ENCODE measurements around the gene RSKR. TPM values are rescaled to one million over a fixed set of nuclear protein-coding genes. Genes with fewer than 3 reads are reported as not detected.
A peak's percentile ranks its signal among the peaks of the same experiment; 100 is the strongest.

RSKR gene
- total and polyA plus RNA-seq, 2 experiments from 2014 or later = 7.5 to 38.8 TPM

DNA sequence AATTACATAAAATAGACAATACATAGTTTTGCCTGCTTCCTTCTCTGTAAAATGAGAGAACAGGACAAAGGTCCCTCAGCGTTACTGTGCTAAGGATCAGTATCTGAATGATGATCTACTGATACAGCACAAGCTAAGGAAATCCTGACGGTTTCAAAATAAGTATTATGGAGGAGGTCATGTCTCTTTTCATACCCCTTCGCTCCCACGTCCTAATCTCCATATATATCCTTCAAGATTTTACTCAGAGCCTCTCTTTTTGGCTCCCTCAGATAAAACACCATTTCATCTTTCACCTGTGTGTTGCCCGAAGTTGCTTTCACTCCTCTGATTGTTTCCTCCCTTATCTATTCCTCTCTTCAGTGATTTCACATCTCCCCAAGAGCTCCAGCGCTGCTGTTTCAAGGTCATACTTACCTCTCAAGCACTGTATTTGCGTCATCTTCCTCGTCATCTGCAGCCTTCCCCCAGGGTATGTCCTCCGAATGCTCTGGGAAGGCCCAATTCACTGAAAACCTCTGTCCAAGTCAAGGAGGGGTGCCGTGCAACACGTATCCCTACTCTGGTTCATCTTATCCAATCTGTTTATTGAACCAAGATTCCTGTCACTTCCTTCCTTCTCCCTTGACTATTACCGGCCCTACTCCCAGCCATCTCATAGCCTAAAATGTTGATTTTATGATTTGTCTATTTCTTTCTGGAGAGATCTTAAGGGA lies 32.2 kb upstream of the RSKR start:
- H2AFZ ChIP-seq = no peak overlapping the region
- peaks cover 28% of the 10 kb centered on the region for H3K36me3 ChIP-seq (ENCODE audit: insufficient read depth)
- H4K20me1 ChIP-seq (replicated peaks; ENCODE audit: insufficient read depth) = peaks cover 19% of the 10 kb centered on the region
- H3K4me1 ChIP-seq (ENCODE audit: insufficient read depth) = peaks cover 11% of the 10 kb centered on the region; the same call in 1 of the 2 replicates
- H3K4me3 Mint-ChIP-seq = peak overlapping the region; percentile 91
- H3K27me3 Mint-ChIP-seq (ENCODE audit: insufficient read depth, low read depth, poor library complexity) = peaks cover 9% of the 10 kb centered on the region
- no peaks in the 10 kb centered on the region for H3K27me3 ChIP-seq (ENCODE audit: insufficient read depth)
- H3K4me3 ChIP-seq = no peak overlapping the region
- peaks cover 18% of the 10 kb centered on the region; the same call in 1 of the 2 replicates for H3F3A ChIP-seq (replicated peaks; ENCODE audit: low read depth)
- H3K27ac ChIP-seq (ENCODE audit: low read depth) = peak overlapping the region; percentile 43
- H3K9me3 Mint-ChIP-seq = no peaks in the 10 kb centered on the region
- no peak for DNase-seq (ENCODE audit: low spot score)
- peak overlapping the region; percentile 72; the same call in 1 of the 2 replicates for H3K4me2 ChIP-seq
- peaks cover 22% of the 10 kb centered on the region for H3K4me1 Mint-ChIP-seq
- H3K36me3 Mint-ChIP-seq (ENCODE audit: low read depth) = peaks cover 54% of the 10 kb centered on the region
- no peaks in the 10 kb centered on the region for H3K9me2 ChIP-seq (ENCODE audit: insufficient read depth)
- peaks cover 33% of the 10 kb centered on the region for H3K79me2 ChIP-seq (replicated peaks; ENCODE audit: insufficient read depth)
- H3K27ac Mint-ChIP-seq = peak overlapping the region; percentile 37
- TF ChIP-seq ZNF331 (CRISPR knock-in tag; IDR thresholded peaks at IDR 0.05; ENCODE audit: low read depth) = no peak
- no peak for TF ChIP-seq NANOG (IDR thresholded peaks at IDR 0.05; ENCODE audit: borderline replicate concordance)
- no peak for TF ChIP-seq ZNF114 (CRISPR knock-in tag; IDR thresholded peaks at IDR 0.05)
- no peak for TF ChIP-seq JUNB (IDR thresholded peaks at IDR 0.05; ENCODE audit: unreplicated experiment)
- TF ChIP-seq, protein P1, sequence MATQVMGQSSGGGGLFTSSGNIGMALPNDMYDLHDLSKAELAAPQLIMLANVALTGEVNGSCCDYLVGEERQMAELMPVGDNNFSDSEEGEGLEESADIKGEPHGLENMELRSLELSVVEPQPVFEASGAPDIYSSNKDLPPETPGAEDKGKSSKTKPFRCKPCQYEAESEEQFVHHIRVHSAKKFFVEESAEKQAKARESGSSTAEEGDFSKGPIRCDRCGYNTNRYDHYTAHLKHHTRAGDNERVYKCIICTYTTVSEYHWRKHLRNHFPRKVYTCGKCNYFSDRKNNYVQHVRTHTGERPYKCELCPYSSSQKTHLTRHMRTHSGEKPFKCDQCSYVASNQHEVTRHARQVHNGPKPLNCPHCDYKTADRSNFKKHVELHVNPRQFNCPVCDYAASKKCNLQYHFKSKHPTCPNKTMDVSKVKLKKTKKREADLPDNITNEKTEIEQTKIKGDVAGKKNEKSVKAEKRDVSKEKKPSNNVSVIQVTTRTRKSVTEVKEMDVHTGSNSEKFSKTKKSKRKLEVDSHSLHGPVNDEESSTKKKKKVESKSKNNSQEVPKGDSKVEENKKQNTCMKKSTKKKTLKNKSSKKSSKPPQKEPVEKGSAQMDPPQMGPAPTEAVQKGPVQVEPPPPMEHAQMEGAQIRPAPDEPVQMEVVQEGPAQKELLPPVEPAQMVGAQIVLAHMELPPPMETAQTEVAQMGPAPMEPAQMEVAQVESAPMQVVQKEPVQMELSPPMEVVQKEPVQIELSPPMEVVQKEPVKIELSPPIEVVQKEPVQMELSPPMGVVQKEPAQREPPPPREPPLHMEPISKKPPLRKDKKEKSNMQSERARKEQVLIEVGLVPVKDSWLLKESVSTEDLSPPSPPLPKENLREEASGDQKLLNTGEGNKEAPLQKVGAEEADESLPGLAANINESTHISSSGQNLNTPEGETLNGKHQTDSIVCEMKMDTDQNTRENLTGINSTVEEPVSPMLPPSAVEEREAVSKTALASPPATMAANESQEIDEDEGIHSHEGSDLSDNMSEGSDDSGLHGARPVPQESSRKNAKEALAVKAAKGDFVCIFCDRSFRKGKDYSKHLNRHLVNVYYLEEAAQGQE (IDR thresholded peaks at IDR 0.05; ENCODE audit: unreplicated experiment) = no peak
- TF ChIP-seq POLR2AphosphoS5 (IDR thresholded peaks at IDR 0.05; ENCODE audit: low read depth) = no peak
- TF ChIP-seq, protein P2, sequence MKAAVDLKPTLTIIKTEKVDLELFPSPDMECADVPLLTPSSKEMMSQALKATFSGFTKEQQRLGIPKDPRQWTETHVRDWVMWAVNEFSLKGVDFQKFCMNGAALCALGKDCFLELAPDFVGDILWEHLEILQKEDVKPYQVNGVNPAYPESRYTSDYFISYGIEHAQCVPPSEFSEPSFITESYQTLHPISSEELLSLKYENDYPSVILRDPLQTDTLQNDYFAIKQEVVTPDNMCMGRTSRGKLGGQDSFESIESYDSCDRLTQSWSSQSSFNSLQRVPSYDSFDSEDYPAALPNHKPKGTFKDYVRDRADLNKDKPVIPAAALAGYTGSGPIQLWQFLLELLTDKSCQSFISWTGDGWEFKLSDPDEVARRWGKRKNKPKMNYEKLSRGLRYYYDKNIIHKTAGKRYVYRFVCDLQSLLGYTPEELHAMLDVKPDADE (IDR thresholded peaks at IDR 0.05) = no peak
- TF ChIP-seq CREB1 (CRISPR knock-in tag; IDR thresholded peaks at IDR 0.05; ENCODE audit: low read depth) = no peak
- TF ChIP-seq EZH2phosphoT487 (IDR thresholded peaks at IDR 0.05; ENCODE audit: unreplicated experiment) = no peak
- no peak for TF ChIP-seq EZH2 (IDR thresholded peaks at IDR 0.05; ENCODE audit: low read depth, unreplicated experiment)
- no peak for TF ChIP-seq STAT1 (IDR thresholded peaks at IDR 0.05; ENCODE audit: unreplicated experiment)
- TF ChIP-seq ZNF462 (CRISPR knock-in tag; IDR thresholded peaks at IDR 0.05) = no peak
- TF ChIP-seq, protein P3, sequence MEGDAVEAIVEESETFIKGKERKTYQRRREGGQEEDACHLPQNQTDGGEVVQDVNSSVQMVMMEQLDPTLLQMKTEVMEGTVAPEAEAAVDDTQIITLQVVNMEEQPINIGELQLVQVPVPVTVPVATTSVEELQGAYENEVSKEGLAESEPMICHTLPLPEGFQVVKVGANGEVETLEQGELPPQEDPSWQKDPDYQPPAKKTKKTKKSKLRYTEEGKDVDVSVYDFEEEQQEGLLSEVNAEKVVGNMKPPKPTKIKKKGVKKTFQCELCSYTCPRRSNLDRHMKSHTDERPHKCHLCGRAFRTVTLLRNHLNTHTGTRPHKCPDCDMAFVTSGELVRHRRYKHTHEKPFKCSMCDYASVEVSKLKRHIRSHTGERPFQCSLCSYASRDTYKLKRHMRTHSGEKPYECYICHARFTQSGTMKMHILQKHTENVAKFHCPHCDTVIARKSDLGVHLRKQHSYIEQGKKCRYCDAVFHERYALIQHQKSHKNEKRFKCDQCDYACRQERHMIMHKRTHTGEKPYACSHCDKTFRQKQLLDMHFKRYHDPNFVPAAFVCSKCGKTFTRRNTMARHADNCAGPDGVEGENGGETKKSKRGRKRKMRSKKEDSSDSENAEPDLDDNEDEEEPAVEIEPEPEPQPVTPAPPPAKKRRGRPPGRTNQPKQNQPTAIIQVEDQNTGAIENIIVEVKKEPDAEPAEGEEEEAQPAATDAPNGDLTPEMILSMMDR (conservative IDR thresholded peaks at IDR 0.05; ENCODE audit: low read depth in 2 of 2) = no peak
- ATAC-seq = no peak
